ENCODE data around the gene MYL11.

The MYL11 gene

DNA sequence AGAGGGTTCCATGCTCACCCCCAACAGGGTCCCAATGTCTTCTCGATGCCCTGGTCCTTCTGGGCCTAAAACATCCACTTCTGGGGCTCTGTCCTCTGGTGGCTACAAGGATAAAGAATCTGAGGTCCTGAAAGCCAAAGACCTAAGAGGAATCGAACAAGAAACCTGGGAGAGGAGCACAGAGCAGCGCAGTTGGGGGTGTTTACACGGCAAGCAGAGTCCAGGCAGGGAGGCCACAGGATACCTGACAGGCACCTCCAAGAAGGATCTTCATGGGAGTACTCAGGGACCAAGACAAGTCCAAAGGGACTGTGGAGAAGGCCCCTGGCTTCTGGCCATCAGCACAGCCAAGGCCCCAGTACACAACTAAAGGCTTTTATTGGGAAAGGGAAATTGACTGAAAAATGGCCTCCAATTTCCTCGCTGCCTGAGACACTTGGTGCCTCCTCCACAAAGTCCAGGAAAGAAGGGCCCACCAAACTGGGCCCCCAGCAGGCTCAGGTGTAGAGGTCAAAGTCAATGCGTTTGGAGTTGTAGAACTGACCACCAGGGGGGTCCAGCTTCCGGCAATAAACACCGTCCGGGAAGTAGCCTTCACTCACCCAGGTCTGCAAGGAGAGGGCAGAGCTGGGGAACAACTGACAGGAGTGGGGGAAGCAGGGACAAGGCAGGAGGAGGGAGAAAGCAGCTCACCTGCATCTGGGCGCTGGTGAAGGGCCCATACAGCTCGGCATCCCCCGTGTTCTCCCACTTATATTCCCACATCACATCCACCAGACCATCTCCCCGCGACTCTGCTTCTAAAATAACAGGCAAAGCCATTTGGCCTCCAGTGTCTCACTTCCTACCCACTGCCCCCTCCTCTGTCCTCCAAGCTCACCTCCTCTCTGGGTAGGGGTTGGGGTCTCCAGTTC lies 21.9 kb upstream of the MYL11 start:
- Histone ChIP-seq H3K27me3 (ENCODE audit: insufficient read depth, low read length, poor library complexity) (no peaks in the 10 kb centered on the region), H2AFZ (ENCODE audit: low read depth, low read length) (no peak overlapping the region), H3K4me3 (ENCODE audit: low read depth in 1 of 2, low read length in 2 of 2) (no peak overlapping the region), H4K20me1 (ENCODE audit: insufficient read depth, low read length) (peaks cover 25% of the 10 kb centered on the region), H3K79me2 (ENCODE audit: insufficient read depth, low read length) (peaks cover 32% of the 10 kb centered on the region), H3K4me1 (ENCODE audit: insufficient read depth, low read length) (peaks cover 44% of the 10 kb centered on the region), H3K36me3 (ENCODE audit: insufficient read depth, low read length) (peaks cover 56% of the 10 kb centered on the region), H3K9me3 (ENCODE audit: insufficient read depth, low read length, severe bottlenecking) (no peaks in the 10 kb centered on the region), H3K27ac (ENCODE audit: low read length) (no peak overlapping the region), H3K4me2 (ENCODE audit: insufficient read depth, low read length) (no peak overlapping the region), H3K9ac (ENCODE audit: low read depth, low read length) (no peak overlapping the region)
- no peak for DNase-seq
- no peak for TF ChIP-seq EZH2 (IDR thresholded peaks at IDR 0.05; ENCODE audit: borderline replicate concordance, low read depth, low read length, severe bottlenecking)
- TF ChIP-seq, protein P1, sequence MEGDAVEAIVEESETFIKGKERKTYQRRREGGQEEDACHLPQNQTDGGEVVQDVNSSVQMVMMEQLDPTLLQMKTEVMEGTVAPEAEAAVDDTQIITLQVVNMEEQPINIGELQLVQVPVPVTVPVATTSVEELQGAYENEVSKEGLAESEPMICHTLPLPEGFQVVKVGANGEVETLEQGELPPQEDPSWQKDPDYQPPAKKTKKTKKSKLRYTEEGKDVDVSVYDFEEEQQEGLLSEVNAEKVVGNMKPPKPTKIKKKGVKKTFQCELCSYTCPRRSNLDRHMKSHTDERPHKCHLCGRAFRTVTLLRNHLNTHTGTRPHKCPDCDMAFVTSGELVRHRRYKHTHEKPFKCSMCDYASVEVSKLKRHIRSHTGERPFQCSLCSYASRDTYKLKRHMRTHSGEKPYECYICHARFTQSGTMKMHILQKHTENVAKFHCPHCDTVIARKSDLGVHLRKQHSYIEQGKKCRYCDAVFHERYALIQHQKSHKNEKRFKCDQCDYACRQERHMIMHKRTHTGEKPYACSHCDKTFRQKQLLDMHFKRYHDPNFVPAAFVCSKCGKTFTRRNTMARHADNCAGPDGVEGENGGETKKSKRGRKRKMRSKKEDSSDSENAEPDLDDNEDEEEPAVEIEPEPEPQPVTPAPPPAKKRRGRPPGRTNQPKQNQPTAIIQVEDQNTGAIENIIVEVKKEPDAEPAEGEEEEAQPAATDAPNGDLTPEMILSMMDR (IDR thresholded peaks at IDR 0.05; ENCODE audit: borderline replicate concordance, extremely low read depth, low read length, poor library complexity, severe bottlenecking), result no peak
- ATAC-seq (ENCODE audit: insufficient read depth, low read depth), result no peak

DNA sequence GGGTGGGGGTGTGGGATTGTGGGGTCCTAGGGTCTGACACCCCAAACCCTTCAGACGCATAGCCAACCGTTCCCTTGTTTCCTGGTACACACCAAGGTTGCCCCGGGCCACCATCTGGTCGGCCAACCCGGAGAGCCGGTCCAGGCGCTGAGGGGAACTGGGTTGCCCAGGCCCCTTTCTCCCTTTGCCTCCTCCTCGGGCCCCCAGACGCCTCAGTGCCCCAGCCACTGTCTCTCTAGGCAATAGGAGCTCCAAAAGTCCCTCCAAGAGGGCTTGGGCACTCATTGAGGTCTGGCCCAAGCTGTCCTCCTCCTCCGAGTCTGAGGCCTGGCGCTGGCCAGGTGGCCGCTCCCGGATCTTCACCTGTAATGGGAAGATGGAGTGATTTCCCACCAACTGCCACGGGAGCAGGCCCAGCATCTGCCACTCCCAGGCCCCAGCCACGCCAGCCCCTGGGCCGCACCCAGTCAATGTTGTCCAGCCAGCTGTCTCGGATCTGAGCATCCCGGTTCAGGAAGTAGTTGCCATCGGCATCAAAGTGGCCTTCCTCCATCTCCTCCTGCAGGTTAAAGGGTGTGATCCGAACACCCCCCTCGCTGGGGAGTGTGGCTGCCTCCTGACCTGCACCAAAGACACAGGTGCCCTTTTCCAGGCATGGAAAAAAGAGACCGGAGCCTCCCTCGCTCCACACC lies 21.0 kb upstream of the MYL11 start:
- peak overlapping the region; percentile 95; the same call in 1 of the 2 replicates for H3K27ac ChIP-seq (ENCODE audit: low read length)
- peaks cover 64% of the 10 kb centered on the region for H3K36me3 ChIP-seq (ENCODE audit: insufficient read depth, low read length)
- ATAC-seq (ENCODE audit: insufficient read depth, low read depth), result no peak

GRCh38 chr16:30354423-30355143 lies 20.0 kb upstream of the MYL11 start:
- H3K79me2 ChIP-seq (ENCODE audit: insufficient read depth, low read length), result peaks cover 36% of the 10 kb centered on the region
- TF ChIP-seq, protein P1 (IDR thresholded peaks at IDR 0.05; ENCODE audit: borderline replicate concordance, extremely low read depth, low read length, poor library complexity, severe bottlenecking), result no peak
- no peak for TF ChIP-seq EZH2 (IDR thresholded peaks at IDR 0.05; ENCODE audit: borderline replicate concordance, low read depth, low read length, severe bottlenecking)

More for the DNA sequence above, 21.0 kb upstream of the MYL11 start:
- Histone ChIP-seq H3K27me3 (ENCODE audit: insufficient read depth, low read length, poor library complexity) (no peaks in the 10 kb centered on the region), H3K4me3 (ENCODE audit: low read depth in 1 of 2, low read length in 2 of 2) (peak overlapping the region in 1 of 2 experiments; percentile 99; a peak in 2 of 4 replicates), H4K20me1 (ENCODE audit: insufficient read depth, low read length) (peaks cover 25% of the 10 kb centered on the region), H3K4me1 (ENCODE audit: insufficient read depth, low read length) (peaks cover 45% of the 10 kb centered on the region), H2AFZ (ENCODE audit: low read depth, low read length) (no peak overlapping the region), H3K79me2 (ENCODE audit: insufficient read depth, low read length) (peaks cover 32% of the 10 kb centered on the region), H3K9ac (ENCODE audit: low read depth, low read length) (peak overlapping the region; percentile 87), H3K9me3 (ENCODE audit: insufficient read depth, low read length, severe bottlenecking) (no peaks in the 10 kb centered on the region), H3K4me2 (ENCODE audit: insufficient read depth, low read length) (peak overlapping the region; percentile 99)
- DNase-seq, result no peak
- no peak for TF ChIP-seq EZH2 (IDR thresholded peaks at IDR 0.05; ENCODE audit: borderline replicate concordance, low read depth, low read length, severe bottlenecking)
- TF ChIP-seq, protein P1 (IDR thresholded peaks at IDR 0.05; ENCODE audit: borderline replicate concordance, extremely low read depth, low read length, poor library complexity, severe bottlenecking), result no peak

More at GRCh38 chr16:30354423-30355143, 20.0 kb upstream of the MYL11 start:
- ATAC-seq (ENCODE audit: insufficient read depth, low read depth) (peak; percentile 49), DNase-seq (no peak)
- H3K36me3 ChIP-seq (ENCODE audit: insufficient read depth, low read length), result peaks cover 74% of the 10 kb centered on the region
- H3K27ac ChIP-seq (ENCODE audit: low read length), result peak overlapping the region; percentile 95
- H3K27me3 ChIP-seq (ENCODE audit: insufficient read depth, low read length, poor library complexity), result no peaks in the 10 kb centered on the region
- H3K9ac ChIP-seq (ENCODE audit: low read depth, low read length), result peak overlapping the region; percentile 87
- peak overlapping the region; percentile 98 for H2AFZ ChIP-seq (ENCODE audit: low read depth, low read length)
- peak overlapping the region; percentile 97 to 99 for H3K4me3 ChIP-seq (ENCODE audit: low read depth in 1 of 2, low read length in 2 of 2)
- H3K9me3 ChIP-seq (ENCODE audit: insufficient read depth, low read length, severe bottlenecking), result no peaks in the 10 kb centered on the region
- peak overlapping the region; percentile 99 for H3K4me2 ChIP-seq (ENCODE audit: insufficient read depth, low read length)
- peaks cover 26% of the 10 kb centered on the region for H4K20me1 ChIP-seq (ENCODE audit: insufficient read depth, low read length)
- H3K4me1 ChIP-seq (ENCODE audit: insufficient read depth, low read length), result peaks cover 45% of the 10 kb centered on the region
